ENCODE data around the gene MTIF2.
"Not testable (repeated sequence)": the region's sequence is repeated elsewhere in the genome, so short reads cannot be mapped to it uniquely, and the experiment has no call there.

MTIF2 gene, protein sequence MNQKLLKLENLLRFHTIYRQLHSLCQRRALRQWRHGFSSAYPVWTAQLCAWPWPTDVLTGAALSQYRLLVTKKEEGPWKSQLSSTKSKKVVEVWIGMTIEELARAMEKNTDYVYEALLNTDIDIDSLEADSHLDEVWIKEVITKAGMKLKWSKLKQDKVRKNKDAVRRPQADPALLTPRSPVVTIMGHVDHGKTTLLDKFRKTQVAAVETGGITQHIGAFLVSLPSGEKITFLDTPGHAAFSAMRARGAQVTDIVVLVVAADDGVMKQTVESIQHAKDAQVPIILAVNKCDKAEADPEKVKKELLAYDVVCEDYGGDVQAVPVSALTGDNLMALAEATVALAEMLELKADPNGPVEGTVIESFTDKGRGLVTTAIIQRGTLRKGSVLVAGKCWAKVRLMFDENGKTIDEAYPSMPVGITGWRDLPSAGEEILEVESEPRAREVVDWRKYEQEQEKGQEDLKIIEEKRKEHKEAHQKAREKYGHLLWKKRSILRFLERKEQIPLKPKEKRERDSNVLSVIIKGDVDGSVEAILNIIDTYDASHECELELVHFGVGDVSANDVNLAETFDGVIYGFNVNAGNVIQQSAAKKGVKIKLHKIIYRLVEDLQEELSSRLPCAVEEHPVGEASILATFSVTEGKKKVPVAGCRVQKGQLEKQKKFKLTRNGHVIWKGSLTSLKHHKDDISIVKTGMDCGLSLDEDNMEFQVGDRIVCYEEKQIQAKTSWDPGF

DNA sequence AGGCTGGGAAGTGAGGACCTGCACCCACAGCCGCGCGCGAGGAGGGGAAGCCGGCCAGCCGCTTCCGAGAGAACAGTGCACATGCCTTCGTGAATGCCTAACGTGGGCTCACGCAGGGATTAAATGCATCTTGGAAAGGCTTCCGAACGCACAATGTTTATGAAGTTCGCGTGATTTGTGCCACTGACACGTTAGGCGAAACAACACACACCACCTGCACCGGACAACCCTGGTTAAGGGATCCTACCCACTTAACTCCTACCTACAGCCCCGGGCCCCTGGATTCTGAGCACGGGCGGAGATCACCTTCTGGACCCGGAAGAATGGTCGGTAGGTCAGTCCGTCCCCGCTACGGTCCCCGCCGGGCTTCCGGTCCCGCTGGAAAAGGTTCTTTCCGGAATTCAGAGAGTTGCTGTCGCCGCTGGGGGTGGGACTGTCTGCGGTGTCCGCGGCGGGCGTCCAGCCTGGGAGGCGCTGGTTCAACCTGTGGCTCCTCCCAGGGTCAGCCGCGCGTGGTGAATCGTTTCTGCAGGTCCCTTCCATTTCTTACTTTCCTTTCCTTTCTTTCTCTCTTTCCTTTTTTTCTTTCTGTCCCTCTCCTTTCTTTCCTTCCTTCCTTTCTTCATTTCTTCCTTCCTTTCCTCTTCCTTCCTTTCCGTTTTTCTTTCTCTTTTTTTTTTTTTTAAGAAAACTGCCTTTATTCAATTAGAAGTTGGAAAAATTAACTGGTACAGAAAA lies at the start of gene MTIF2:
Gene MTIF2 (minus strand): TSS at position 325 of the 738 bp plus-strand sequence. CDS start 5,373 bp downstream, outside the sequence.
- DNase-seq, result peak; percentile 54 to 95 (median 88)

DNA sequence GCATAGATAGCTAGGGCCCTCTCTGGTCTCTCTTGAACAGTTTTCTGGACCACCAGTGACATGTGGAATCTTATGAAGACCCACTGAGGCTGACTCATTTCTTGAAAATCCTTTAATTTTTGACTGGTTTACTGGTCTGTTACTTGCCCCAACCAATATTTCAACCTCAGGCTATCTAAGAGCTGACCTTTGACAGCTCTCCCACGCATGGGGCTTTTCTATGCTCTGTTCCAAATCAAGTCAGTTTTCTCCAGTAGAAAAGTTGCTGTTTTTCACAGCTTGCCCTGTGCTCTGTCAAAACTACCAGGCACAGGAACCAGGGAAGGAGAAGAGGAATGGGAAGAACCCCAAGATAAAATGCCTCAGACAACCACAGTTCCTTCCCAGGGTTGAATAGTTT lies 46.0 kb upstream of the MTIF2 start:
- no peak for DNase-seq

DNA sequence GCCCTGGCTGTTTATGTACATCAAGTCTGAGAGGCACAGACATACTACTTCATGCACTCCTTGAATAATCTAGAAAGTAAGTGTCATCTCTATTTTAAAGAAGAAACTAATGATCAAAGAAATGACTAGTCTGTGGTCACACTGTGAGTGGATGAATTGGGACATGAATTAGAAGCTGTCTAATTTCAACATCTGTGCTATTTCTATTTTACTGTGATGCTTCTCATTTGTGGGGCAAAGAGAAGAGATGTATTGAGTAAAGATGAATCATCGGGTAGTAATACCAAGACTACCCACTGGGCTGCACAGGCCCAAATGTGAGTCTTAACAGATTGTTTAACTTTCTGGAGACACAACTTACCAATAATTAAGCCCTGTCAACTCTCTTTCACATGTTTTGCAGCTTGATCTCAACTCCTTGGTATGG lies 42.4 kb upstream of the MTIF2 start:
- DNase-seq, result no peak

DNA sequence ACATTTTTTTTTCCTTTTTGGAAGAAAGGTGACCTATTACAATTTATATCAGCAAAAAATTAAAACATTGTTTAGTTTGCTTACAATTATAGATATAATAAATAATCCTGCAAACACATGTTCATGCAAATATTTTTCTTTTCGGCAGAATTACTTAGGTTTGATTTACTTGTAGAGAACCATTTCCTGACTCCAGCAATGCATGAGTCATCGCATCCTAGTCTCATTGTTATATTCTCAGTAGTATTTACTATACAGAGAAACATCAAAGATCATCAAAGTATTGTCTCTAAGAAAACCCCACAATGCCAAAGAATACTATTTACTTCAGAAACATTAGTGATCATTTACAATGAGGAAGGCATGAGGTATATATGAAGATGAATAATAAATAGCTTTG lies 40.4 kb upstream of the MTIF2 start:
- DNase-seq, result no peak

DNA sequence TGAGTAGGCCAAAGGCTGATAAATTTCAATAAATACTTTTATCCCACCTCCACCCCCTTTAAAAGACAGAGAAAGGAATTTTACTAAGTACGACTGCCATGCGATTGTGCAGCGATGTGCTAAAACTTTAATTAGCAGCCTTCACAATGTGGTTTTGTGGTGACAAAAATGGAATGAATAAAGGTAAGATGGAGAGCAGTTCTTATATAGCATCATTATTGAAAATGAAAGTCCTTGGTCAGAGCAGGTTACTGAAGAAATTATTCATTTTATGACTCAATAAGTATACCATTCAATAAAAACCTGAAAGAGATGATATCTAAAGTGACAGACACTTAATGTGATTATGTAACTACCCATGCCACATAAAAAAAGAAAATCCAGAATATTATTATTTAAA lies 33.2 kb upstream of the MTIF2 start:
- DNase-seq, result no peak

DNA sequence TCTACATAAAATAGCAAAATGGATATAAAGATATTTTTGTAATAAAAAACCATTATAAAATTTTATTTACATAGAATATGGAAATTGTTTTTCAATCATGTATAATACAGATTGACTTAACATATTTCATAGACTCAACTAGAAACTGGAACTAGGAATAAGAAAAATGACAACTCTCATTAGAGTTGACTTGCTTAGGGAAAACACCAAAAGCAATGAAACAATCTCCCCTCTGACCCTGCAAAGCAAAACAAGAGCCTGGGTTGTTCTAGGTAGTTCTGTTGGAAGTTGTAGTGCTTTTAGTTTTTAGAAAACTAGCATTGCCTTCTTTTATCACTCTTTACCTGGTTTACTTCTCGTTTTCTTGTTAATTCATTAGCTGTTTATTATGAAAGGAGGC lies 32.2 kb upstream of the MTIF2 start:
- no peak for DNase-seq

DNA sequence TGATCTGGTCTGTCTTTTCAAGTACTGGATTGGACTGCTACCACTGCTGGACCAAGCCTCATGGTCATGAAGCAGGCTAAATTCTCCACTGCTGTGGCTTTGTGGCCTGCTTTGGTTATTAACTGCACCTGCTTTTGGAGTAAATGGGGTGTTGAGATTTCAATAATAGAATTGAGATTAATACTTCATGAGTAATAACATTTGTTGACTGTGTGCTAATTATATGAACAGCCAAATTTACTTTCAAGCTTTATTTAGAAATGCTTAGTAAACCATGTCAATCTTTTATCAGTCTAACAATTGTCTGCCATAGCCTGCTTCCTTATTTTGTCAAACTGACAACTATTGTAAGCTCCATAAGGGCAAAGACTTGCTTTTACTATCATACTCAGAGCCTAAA lies 27.4 kb upstream of the MTIF2 start:
- no peak for DNase-seq

DNA sequence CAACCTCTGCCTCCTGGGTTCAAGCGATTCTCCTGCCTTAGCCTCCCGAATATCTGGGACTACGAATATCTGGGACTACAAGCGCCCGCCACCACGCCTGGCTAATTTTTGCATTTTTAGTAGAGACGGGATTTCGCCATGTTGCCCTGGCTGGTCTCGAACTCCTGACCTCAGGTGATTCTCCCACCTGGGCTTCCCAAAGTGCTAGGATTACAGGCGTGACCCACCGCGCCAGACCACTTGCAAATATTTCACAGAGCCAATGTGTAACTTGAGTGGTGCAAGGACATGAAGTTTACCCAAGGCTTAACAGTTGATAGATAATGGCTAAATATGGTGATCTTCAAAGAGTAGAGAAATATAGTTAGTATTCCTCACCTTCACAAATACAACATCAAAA lies 14.1 kb upstream of the MTIF2 start:
- no peak for DNase-seq

DNA sequence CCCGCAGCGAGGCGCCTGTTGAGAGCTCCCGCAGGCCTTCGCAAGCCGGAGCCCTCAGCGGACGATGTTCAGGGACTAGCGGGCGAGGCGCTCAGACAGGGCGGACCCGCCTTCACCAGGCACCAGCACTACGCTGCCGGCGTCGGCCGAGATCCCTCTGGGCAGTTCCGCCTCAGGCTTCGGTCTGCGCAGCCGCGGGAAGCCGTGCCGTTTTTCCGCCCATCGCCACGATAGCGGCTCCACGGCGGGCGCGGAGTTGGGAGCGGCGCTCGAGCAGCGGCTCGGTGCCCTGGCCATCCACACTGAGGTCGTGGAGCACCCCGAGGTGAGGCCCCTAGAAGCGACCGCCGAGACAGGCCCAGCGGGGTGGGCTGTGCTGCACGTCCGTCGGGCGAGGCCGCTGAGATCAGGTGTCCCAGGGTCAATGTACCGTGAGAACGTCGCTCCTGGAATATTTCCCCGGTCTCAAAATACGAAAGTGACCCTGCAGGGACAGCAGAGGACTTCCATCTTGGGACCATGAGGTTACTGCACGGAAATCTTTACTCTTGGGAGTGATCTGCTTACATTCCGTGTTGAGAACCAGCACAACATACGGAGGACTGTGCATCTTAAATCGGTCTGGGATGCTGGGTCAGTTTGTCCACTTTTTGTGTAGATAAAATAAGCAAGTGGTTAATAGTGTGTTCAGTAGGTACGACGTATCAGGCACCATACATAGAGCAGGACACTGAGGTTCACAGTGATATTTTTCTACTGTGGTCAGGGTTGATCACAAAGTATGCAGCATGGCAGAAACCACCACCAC lies 13.3 kb upstream of the MTIF2 start:
- DNase-seq, result peak in 56 of 58 donors; percentile 21 to 88 (median 70)

DNA sequence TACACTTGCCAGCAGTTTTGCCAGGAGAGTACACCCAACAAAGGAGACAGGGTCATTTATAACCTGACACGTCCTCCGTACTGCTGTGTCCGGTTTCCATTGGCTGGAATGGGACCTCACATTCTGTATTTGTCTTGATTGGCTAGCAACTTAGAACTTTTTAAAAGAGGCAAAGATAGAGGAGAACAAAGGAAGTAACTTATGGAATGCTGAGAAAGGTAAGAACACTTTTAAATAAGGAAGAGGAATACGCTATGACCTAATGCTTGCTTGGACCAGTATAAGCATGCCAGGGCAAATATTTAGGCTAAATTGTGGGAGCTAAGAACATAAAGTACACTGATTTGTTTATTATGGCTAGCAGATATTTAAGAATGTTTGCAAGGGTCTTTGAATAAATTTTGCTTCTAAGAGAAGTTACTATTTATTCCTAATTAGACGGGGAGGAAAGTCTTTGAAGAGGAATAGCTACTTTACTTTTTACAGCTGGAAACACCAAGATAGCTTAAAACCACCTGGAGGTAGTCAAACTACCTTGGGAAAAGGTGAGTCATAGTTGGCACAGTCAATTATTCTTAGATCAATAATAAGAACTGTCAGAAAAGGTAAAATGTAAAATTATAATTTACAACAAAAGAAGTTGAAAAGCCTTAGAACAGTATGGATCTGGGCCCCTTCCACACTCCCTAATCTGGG lies 12.0 kb upstream of the MTIF2 start:
- DNase-seq, result not testable (repeated sequence)

DNA sequence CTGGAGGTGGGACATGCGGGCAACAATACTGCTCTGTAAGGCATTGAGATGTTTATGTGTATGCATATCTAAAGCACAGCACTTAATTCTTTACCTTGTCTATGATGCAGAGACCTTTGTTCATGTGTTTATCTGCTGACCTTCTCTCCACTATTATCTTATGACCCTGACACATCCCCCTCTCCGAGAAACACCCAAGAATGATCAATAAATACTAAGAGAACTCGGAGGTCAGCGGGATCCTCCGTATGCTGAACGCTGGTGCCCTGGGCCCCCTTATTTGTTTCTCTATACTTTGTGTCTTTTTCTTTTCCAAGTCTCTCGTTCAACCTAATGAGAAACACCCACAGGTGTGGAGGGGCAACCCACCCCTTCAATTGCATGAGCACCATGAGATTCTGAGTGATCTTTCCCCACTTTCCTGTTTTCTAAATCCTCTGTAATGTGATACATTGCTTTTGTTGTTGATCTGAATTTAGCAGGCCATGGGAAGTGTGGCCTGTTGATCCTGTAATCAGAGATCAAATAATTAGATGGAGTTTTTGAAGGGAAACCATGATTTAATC lies 10.9 kb upstream of the MTIF2 start:
- not testable (repeated sequence) for DNase-seq

DNA sequence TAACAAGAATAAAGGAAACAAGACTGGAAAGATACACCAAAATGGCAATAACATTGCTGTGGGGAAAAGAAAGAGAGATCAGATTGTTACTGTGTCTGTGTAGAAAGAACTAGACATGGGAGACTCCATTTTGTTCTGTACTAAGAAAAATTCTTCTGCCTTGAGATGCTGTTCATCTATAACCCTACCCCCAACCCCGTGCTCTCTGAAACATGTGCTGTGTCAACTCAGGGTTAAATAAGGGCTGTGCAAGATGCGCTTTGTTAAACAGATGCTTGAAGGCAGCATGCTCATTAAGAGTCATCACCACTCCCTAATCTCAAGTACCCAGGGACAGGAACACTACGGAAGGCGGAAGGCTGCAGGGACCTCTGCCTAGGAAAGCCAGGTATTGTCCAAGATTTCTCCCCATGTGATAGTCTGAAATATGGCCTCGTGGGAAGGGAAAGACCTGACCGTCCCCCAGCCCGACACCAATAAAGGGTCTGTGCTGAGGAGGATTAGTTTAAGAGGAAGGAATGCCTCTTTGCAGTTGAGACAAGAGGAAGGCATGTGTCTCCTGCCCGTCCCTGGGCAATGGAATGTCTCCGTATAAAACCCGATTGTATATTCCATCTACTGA lies 10.3 kb upstream of the MTIF2 start:
- not testable (repeated sequence) for DNase-seq

DNA sequence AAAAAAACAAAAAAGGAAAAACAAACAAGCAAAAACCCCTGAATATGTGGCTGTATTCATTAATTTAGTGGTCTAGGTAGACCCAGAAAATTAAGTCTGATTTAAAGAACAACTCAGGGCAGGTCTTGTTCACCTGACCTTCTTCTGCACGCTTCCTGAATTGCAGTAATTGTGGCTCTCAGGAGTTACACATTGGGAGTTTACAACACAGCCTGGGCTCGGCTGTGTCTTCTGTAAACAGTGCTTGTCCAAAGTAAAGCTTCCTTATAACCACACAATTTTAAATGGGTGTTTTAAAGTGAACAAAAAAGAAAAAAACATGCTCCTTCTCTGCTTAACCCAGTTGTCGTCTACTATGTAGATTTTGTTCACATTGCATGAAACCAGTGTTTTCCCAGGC lies 8.3 kb upstream of the MTIF2 start:
- no peak for DNase-seq

DNA sequence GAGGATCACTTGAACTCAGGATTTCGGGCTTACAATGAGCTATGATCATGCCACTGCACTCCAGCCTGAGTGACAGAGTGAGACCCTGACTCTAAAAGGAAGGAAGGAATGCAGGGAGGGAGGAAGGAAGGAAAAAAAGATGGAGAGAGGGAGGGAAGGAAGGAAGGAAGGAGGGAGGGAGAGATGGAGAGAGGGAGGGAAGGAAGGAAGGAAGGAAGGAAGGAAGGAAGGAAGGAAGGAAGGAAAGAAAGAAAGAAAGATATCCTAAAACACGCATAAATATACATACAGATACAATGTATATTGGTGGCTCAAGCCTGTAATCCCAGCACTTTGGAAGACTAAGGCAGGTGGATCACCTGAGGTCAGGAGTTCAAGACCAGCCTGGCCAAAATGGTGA lies 5.3 kb upstream of the MTIF2 start:
- DNase-seq, result not testable (repeated sequence)

DNA sequence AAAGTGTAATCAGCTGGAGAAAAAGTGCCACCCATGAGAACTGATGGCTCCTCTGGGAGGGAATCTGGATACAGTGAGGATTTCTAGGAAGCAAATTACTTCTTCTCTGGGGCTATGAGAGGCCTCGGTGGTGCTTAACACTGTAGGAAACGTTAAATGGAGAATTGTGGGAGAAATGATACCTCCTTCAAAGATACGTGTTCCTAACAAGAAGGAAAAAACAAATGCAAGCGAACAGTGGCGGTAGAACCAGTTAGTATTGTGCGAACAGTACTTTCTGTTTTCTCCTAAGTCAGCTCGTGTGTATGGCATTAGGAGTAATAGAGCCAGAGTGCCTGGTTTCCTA lies 587 bp upstream of the MTIF2 start:
- no peak for DNase-seq

DNA sequence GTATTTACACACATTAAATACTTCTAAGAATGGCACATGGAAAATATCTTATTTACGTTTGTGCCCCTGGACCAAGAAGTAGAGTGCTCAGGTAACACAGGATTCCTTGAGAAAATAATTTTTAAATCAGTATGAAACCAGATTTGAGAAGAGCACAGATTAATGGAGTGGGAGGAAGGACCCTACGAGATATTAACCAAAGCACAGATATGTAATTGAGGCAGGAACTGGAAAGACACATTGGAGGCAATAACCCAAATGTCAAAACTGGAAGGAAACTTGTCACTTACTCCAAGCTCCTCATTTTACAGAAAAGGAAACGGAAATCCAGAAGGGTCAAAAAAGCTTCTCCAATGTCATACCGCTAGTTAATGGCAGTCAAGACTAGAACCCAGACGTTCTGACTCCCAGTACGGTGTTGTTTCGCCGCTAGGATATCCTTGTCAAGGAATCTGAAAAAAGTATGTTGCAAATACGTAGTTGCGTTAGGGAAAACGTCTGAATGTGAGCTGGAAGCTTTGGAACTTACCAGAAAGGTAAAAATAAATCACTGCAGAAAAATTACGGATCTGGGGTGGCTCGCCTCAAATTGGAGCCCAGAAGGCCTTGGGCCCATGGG lies 634 bp downstream of the MTIF2 start:
- DNase-seq, result no peak

DNA sequence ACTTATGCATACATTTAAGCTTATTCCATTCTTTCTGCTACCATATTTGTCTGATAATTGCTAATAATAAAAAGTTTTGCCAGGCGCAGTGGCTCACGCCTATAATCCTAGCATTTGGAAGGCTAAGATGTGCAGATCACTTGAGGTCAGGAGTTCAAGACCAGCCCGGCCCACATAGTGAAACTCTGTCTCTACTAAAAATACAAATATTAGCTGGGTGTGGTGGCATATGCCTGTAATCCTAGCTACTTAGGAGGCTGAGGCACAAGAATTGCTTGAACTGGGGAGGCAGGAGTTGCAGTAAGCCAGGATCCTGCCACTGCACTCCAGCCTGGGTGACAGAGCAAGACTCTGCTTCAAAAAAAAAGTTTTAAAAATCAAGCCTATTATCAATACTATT lies 9.4 kb downstream of the MTIF2 start:
- DNase-seq, result not testable (repeated sequence)

DNA sequence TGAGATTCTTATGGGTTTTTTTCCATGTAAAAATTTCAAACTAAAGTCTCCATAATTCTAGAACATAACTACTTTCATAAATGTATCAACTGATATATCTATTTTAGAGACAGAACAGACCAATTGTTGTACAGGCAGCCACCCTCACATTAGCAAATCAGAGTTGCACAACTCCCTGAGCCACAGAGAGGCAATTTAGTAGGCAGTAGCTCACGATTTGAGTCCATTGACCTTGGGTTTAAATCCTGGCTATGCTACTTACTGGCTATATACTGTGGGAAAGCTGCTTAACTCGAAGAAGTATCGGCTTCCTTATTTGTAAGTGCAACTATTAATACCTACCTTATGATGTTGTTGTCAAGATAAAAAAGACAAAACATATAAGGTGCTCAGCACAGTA lies 16.2 kb downstream of the MTIF2 start:
- DNase-seq, result no peak

DNA sequence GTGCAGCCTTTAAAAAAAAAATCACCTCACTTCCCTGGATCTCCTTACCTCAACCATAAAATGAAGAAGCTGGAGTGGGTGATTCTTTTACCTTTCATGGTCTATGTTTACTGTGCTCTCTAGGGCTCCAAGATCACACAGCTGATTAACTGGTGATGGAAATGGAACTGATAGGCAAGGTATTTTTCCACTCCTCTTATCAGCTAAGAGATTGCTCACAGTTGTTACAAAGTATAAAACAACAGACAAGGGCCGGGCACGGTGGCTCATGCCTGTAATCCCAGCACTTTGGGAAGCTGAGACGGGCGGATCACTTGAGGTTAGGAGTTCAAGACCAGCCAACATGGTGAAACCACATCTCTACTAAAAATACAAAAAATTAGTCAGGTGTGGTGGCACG lies 22.0 kb downstream of the MTIF2 start:
- no peak for DNase-seq

Data from anterior cingulate cortex (tissue), 58 donors.